ENCODE measurements around the gene PRKCZ.
"Not testable (repeated sequence)": the region's sequence is repeated elsewhere in the genome, so short reads cannot be mapped to it uniquely, and the experiment has no call there.

Gene PRKCZ

GRCh38 chr1:2133039-2133878 lies 83.0 kb downstream of the PRKCZ start:
- H3K4me3 ChIP-seq (ENCODE audit: low read depth, low read length): peak overlapping the region; percentile 54
- no peaks in the 10 kb centered on the region; the same call in 1 of the 2 replicates for H3K36me3 ChIP-seq (ENCODE audit: control insufficient read depth, insufficient read depth, low read length)
- peaks cover 48% of the 10 kb centered on the region for H3K4me1 ChIP-seq (ENCODE audit: control insufficient read depth, insufficient read depth, low read length)
- H3K9me3 ChIP-seq (ENCODE audit: control insufficient read depth, insufficient read depth, low read depth, low read length): no peaks in the 10 kb centered on the region
- H3K9ac ChIP-seq (ENCODE audit: low read length): peak overlapping the region; percentile 39
- no peaks in the 10 kb centered on the region for H3K27me3 ChIP-seq (ENCODE audit: control insufficient read depth, insufficient read depth, low read length)
- peak overlapping the region; percentile 39; the same call in 1 of the 2 replicates for H3K27ac ChIP-seq (ENCODE audit: low read depth, low read length)

- Histone ChIP-seq H3K9ac (ENCODE audit: low read length) (peak overlapping the region; percentile 39), H3K4me3 (ENCODE audit: low read depth, low read length) (peak overlapping the region; percentile 45), H3K4me1 (ENCODE audit: control insufficient read depth, insufficient read depth, low read length) (peaks cover 48% of the 10 kb centered on the region)
These were observed 83.6 kb downstream of the PRKCZ start for GRCh38 chr1:2133879-2134215.

DNA sequence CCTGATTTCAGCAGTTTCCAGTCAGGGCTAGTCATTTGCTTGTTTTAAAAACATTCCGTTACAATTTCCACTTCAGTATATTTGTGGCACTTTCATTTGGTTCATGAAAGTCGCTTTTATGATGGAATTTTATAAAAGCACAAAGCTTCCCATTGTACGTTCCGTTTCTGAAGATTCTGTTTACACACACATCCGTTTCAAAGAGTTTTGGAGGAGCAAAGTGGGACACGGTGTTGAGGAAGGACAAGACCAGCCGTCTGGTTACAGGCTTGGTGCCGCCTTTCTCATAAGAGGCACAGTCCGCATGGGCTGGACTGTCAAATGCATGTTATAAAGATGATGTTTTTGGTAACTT lies 84.0 kb downstream of the PRKCZ start:
- Histone ChIP-seq H3K27me3 (ENCODE audit: control insufficient read depth, insufficient read depth, low read length) (no peaks in the 10 kb centered on the region), H3K4me3 (ENCODE audit: low read depth, low read length) (no peak overlapping the region), H3K27ac (ENCODE audit: low read depth, low read length) (peak overlapping the region; percentile 68; the same call in 1 of the 2 replicates), H3K36me3 (ENCODE audit: control insufficient read depth, insufficient read depth, low read length) (no peaks in the 10 kb centered on the region; the same call in 1 of the 2 replicates), H3K4me1 (ENCODE audit: control insufficient read depth, insufficient read depth, low read length) (peaks cover 48% of the 10 kb centered on the region), H3K9ac (ENCODE audit: low read length) (peak overlapping the region; percentile 39), H3K9me3 (ENCODE audit: control insufficient read depth, insufficient read depth, low read depth, low read length) (no peaks in the 10 kb centered on the region)

More at GRCh38 chr1:2133879-2134215, 83.6 kb downstream of the PRKCZ start:
- Histone ChIP-seq H3K27me3 (ENCODE audit: control insufficient read depth, insufficient read depth, low read length) (no peaks in the 10 kb centered on the region), H3K36me3 (ENCODE audit: control insufficient read depth, insufficient read depth, low read length) (no peaks in the 10 kb centered on the region; the same call in 1 of the 2 replicates), H3K27ac (ENCODE audit: low read depth, low read length) (peak overlapping the region; percentile 39; the same call in 1 of the 2 replicates), H3K9me3 (ENCODE audit: control insufficient read depth, insufficient read depth, low read depth, low read length) (no peaks in the 10 kb centered on the region)

DNA sequence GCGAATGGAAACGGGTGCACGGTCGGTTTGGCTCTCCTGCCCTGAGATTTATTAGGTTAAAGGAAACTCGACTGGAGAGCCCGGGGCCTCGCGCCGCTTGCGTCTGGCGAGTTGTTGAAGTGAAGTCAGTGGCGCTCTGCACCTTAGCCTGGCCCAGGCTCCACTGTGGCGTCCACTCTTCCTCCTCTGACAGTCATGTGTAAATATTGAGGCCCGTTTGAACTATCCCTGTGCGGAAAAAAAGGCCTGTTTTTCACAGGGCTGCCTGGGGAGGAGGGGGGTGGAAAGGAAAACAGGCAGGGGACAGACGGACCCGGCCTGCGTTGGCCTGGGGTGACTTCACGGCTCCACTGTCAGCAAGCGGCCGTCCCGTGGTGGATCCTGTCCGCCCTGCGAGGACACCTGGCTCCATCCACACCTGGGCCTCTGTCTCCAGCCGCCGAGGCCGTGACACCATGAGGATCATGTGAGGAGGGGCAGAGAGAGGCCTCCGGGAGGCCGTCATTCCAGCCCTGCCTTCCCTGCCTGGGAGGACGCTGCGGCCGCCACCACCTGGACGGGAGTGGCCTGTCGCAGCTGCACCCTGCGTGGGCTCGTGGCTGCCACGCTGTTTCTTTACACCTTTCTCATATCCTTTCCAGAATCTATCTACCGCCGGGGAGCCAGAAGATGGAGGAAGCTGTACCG lies 84.6 kb downstream of the PRKCZ start:
- peak overlapping the region; percentile 39 for H3K9ac ChIP-seq (ENCODE audit: low read length)
- H3K4me3 ChIP-seq (ENCODE audit: low read depth, low read length): no peak overlapping the region; the same call in 1 of the 2 replicates
- no peaks in the 10 kb centered on the region for H3K9me3 ChIP-seq (ENCODE audit: control insufficient read depth, insufficient read depth, low read depth, low read length)
- no peaks in the 10 kb centered on the region for H3K27me3 ChIP-seq (ENCODE audit: control insufficient read depth, insufficient read depth, low read length)
- peaks cover 48% of the 10 kb centered on the region for H3K4me1 ChIP-seq (ENCODE audit: control insufficient read depth, insufficient read depth, low read length)
- no peaks in the 10 kb centered on the region; the same call in 1 of the 2 replicates for H3K36me3 ChIP-seq (ENCODE audit: control insufficient read depth, insufficient read depth, low read length)
- peak overlapping the region; percentile 68; the same call in 1 of the 2 replicates for H3K27ac ChIP-seq (ENCODE audit: low read depth, low read length)

- Histone ChIP-seq H3K9ac (ENCODE audit: low read length) (peak overlapping the region; percentile 39), H3K4me1 (ENCODE audit: control insufficient read depth, insufficient read depth, low read length) (peaks cover 48% of the 10 kb centered on the region), H3K27ac (ENCODE audit: low read depth, low read length) (peak overlapping the region; percentile 68; the same call in 1 of the 2 replicates), H3K4me3 (ENCODE audit: low read depth, low read length) (no peak overlapping the region; the same call in 1 of the 2 replicates), H3K9me3 (ENCODE audit: control insufficient read depth, insufficient read depth, low read depth, low read length) (no peaks in the 10 kb centered on the region), H3K27me3 (ENCODE audit: control insufficient read depth, insufficient read depth, low read length) (no peaks in the 10 kb centered on the region), H3K36me3 (ENCODE audit: control insufficient read depth, insufficient read depth, low read length) (no peaks in the 10 kb centered on the region; the same call in 1 of the 2 replicates)
These were observed 85.2 kb downstream of the PRKCZ start for GRCh38 chr1:2135441-2135841.

DNA sequence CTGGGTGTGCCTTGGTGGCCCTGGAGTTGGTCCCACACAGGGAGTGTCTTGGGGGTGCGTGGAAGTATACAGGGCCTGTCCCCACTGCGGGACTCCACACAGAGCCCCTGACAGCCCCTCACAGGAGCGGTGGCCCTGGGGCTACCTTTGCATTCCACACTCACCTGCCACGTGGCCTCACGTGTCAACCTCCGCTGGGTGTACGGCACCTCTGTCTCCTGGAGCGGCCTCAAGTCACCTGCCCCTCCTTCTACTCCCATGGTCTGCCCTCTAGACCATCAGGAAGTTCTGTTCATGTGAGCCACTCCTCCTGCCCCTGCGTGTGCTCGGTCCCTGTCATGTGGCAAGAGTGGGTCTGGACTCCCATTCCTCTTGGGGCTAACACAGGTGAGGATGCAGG lies 85.7 kb downstream of the PRKCZ start:
- H3K4me1 ChIP-seq (ENCODE audit: control insufficient read depth, insufficient read depth, low read length): peaks cover 44% of the 10 kb centered on the region
- no peaks in the 10 kb centered on the region for H3K9me3 ChIP-seq (ENCODE audit: control insufficient read depth, insufficient read depth, low read depth, low read length)
- H3K4me3 ChIP-seq (ENCODE audit: low read depth, low read length): no peak overlapping the region
- no peaks in the 10 kb centered on the region; the same call in 1 of the 2 replicates for H3K36me3 ChIP-seq (ENCODE audit: control insufficient read depth, insufficient read depth, low read length)
- peak overlapping the region; percentile 39 for H3K9ac ChIP-seq (ENCODE audit: low read length)
- peak overlapping the region; percentile 68; the same call in 1 of the 2 replicates for H3K27ac ChIP-seq (ENCODE audit: low read depth, low read length)
- H3K27me3 ChIP-seq (ENCODE audit: control insufficient read depth, insufficient read depth, low read length): no peaks in the 10 kb centered on the region

DNA sequence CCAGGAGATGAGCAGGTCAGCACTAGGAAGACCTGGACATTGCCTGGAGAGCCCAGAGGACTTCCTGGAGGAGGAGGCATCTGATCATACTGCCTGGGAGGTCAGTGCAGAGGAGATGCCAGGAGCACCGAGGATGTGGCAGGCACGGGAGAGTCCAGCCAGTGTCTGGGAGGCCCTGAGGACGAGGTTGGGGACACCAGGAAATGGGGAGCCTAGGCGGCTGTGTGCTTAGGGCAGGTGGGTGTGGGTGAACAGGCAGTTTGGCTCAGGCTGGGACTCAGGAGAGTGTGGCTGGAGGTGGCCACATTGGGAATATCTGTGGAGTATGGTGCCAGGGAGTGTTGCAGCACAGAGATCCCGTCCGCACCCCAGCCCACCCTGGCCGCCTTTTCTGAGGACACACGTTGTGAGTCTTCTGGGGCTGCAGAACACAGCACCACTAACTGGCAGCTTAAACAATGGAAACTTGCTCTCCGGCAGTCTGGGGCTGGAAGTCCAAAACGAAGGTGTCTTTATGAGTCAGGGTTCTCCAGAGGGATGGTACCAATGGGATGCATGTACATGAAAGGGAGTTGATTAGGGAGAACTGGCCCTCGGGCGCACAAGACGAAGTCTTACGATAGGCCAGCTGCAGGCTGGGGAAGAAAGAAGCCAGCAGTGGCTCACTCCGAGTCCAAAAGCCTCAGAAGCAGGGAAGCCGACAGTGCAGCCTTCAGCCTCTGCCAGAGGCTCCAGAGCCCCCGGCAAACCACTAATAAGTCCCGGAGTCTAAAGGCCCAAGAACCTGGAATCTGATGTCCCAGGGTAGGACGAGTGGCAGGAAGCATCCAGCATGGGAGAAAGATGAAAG lies 86.4 kb downstream of the PRKCZ start:
- no peaks in the 10 kb centered on the region for H3K27me3 ChIP-seq (ENCODE audit: control insufficient read depth, insufficient read depth, low read length)
- no peaks in the 10 kb centered on the region for H3K9me3 ChIP-seq (ENCODE audit: control insufficient read depth, insufficient read depth, low read depth, low read length)
- H3K4me1 ChIP-seq (ENCODE audit: control insufficient read depth, insufficient read depth, low read length): peaks cover 38% of the 10 kb centered on the region
- peak overlapping the region; percentile 39 for H3K9ac ChIP-seq (ENCODE audit: low read length)
- no peaks in the 10 kb centered on the region; the same call in 1 of the 2 replicates for H3K36me3 ChIP-seq (ENCODE audit: control insufficient read depth, insufficient read depth, low read length)
- no peak overlapping the region for H3K4me3 ChIP-seq (ENCODE audit: low read depth, low read length)
- 0 out of 2 replicates have a peak overlapping the region, but pooled peaks have one; percentile 68 for H3K27ac ChIP-seq (ENCODE audit: low read depth, low read length)

GRCh38 chr1:2137257-2138121 lies 87.3 kb downstream of the PRKCZ start:
- H3K27me3 ChIP-seq (ENCODE audit: control insufficient read depth, insufficient read depth, low read length): no peaks in the 10 kb centered on the region
- H3K36me3 ChIP-seq (ENCODE audit: control insufficient read depth, insufficient read depth, low read length): no peaks in the 10 kb centered on the region; the same call in 1 of the 2 replicates
- no peak overlapping the region for H3K9ac ChIP-seq (ENCODE audit: low read length)
- H3K9me3 ChIP-seq (ENCODE audit: control insufficient read depth, insufficient read depth, low read depth, low read length): no peaks in the 10 kb centered on the region
- H3K27ac ChIP-seq (ENCODE audit: low read depth, low read length): no peak overlapping the region
- H3K4me1 ChIP-seq (ENCODE audit: control insufficient read depth, insufficient read depth, low read length): peaks cover 33% of the 10 kb centered on the region
- no peak overlapping the region for H3K4me3 ChIP-seq (ENCODE audit: low read depth, low read length)

GRCh38 chr1:2139156-2139555 lies 88.9 kb downstream of the PRKCZ start:
- not testable (repeated sequence) for H3K36me3 ChIP-seq (ENCODE audit: control insufficient read depth, insufficient read depth, low read length); H3K9me3 ChIP-seq (ENCODE audit: control insufficient read depth, insufficient read depth, low read depth, low read length); H3K9ac ChIP-seq (ENCODE audit: low read length); H3K4me3 ChIP-seq (ENCODE audit: low read depth, low read length); H3K27me3 ChIP-seq (ENCODE audit: control insufficient read depth, insufficient read depth, low read length); H3K27ac ChIP-seq (ENCODE audit: low read depth, low read length)
- H3K4me1 ChIP-seq (ENCODE audit: control insufficient read depth, insufficient read depth, low read length): peaks cover 21% of the 10 kb centered on the region; the same call in 1 of the 2 replicates

DNA sequence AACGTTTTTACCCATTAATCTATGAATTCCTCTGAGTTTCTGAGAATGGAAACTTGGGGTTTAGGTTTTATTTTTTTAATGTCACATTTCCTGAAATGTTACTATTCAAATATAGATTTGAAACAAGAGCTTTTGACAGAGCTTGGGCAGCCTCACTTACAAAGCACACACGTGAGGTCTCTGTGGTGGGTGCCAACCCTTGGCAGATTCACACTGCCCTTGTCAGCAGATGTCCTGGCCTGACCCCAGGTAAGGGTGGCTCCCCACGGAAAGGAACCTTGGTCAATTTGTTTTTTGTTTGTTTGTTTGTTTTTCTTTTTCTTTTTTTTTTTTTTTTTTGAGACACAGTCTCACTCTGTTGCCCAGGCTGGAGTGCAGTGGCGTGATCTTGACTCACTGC lies 90.8 kb downstream of the PRKCZ start:
- H3K9ac ChIP-seq (ENCODE audit: low read length): no peak overlapping the region
- H3K36me3 ChIP-seq (ENCODE audit: control insufficient read depth, insufficient read depth, low read length): peaks cover 6% of the 10 kb centered on the region
- H3K27me3 ChIP-seq (ENCODE audit: control insufficient read depth, insufficient read depth, low read length): no peaks in the 10 kb centered on the region
- no peaks in the 10 kb centered on the region for H3K9me3 ChIP-seq (ENCODE audit: control insufficient read depth, insufficient read depth, low read depth, low read length)
- H3K27ac ChIP-seq (ENCODE audit: low read depth, low read length): no peak overlapping the region
- H3K4me3 ChIP-seq (ENCODE audit: low read depth, low read length): no peak overlapping the region
- H3K4me1 ChIP-seq (ENCODE audit: control insufficient read depth, insufficient read depth, low read length): peaks cover 3% of the 10 kb centered on the region; the same call in 1 of the 2 replicates
